ENCODE data around the gene ZSCAN21. TPM values are rescaled to one million over a fixed set of nuclear protein-coding genes. Genes with fewer than 3 reads are reported as not detected.

The ZSCAN21 gene
- total RNA-seq, 2 experiments from 2014 or later, result 2.0 to 2.7 TPM

GRCh38 chr7:100079024-100079560 lies 29.5 kb downstream of the ZSCAN21 start:
- Mint-ChIP-seq H3K27ac (peak overlapping the region; percentile 53), H3K4me3 (peak overlapping the region; percentile 52), H3K27me3 (no peaks in the 10 kb centered on the region), H3K9me3 (no peaks in the 10 kb centered on the region), H3K36me3 (ENCODE audit: low read depth) (peaks cover 66% of the 10 kb centered on the region), H3K4me1 (ENCODE audit: low read depth) (peaks cover 39% of the 10 kb centered on the region)
- no peak for TF ChIP-seq CTCF (IDR thresholded peaks at IDR 0.05)
- Histone ChIP-seq H3K27ac (ENCODE audit: low read depth in 1 of 2, low read length in 2 of 2) (no peak overlapping the region), H3K36me3 (ENCODE audit: insufficient read depth, low read length) (peaks cover 48% of the 10 kb centered on the region), H3K4me3 (ENCODE audit: low read length) (no peak overlapping the region), H3K4me1 (ENCODE audit: insufficient read depth, low read length) (peaks cover 36% of the 10 kb centered on the region), H3K9me3 (ENCODE audit: control insufficient read depth in 1 of 2, insufficient read depth in 1 of 2, low read length in 2 of 2) (no peaks in the 10 kb centered on the region), H3K27me3 (ENCODE audit: control insufficient read depth in 1 of 2, insufficient read depth in 2 of 2, low read length in 2 of 2) (no peaks in the 10 kb centered on the region)
- ChIA-PET POLR2A (interaction anchor here (0.6 kb wide), 1 partner anchor 146 kb away, joined by 3 read pairs; no protein-coding TSS in a partner anchor), CTCF (no interaction called here)
- ATAC-seq (ENCODE audit: poor library complexity), result no peak
- DNase-seq, result no peak
- intact Hi-C loops (cut with DNase I, micrococcal nuclease), result no loop called here

GRCh38 chr7:100080907-100081534 lies 31.4 kb downstream of the ZSCAN21 start:
- Mint-ChIP-seq H3K4me1 (ENCODE audit: low read depth) (peaks cover 39% of the 10 kb centered on the region), H3K9me3 (no peaks in the 10 kb centered on the region), H3K27ac (peak overlapping the region; percentile 83), H3K27me3 (no peaks in the 10 kb centered on the region), H3K36me3 (ENCODE audit: low read depth) (peaks cover 47% of the 10 kb centered on the region), H3K4me3 (peak overlapping the region; percentile 87)
- DNase-seq (no peak), ATAC-seq (ENCODE audit: poor library complexity) (peak; percentile 7)
- Histone ChIP-seq H3K27ac (ENCODE audit: low read depth in 1 of 2, low read length in 2 of 2) (peak overlapping the region; percentile 75 to 80), H3K27me3 (ENCODE audit: control insufficient read depth in 1 of 2, insufficient read depth in 2 of 2, low read length in 2 of 2) (no peaks in the 10 kb centered on the region), H3K9me3 (ENCODE audit: control insufficient read depth in 1 of 2, insufficient read depth in 1 of 2, low read length in 2 of 2) (no peaks in the 10 kb centered on the region), H3K36me3 (ENCODE audit: insufficient read depth, low read length) (peaks cover 29% of the 10 kb centered on the region), H3K4me3 (ENCODE audit: low read length) (peak overlapping the region; percentile 84), H3K4me1 (ENCODE audit: insufficient read depth, low read length) (peaks cover 36% of the 10 kb centered on the region)
- POLR2A ChIA-PET, result interaction anchor here (1.2 to 2.5 kb wide), 4 partner anchors 9 to 161 kb away, joined by 3 to 6 read pairs (median 5); partner anchors contain the start of genes MCM7, TRIM4 and ZSCAN21
- intact Hi-C loops (cut with DNase I, micrococcal nuclease), result loop anchor here (1.0 to 10.0 kb wide), 13 partner anchors 20 to 936 kb away; partner anchors contain the start of genes ZKSCAN1 (in 2 of the 2), ZSCAN21 (in 2 of the 2), AP4M1 (in 1 of the 2) and CNPY4 (in 1 of the 2)
- CTCF ChIA-PET, result interaction anchor here (0.8 to 1.5 kb wide), 3 partner anchors 9 to 137 kb away, joined by 3 to 4 read pairs (median 3); partner anchors contain the start of gene ZKSCAN1
- TF ChIP-seq CTCF (IDR thresholded peaks at IDR 0.05), result no peak

GRCh38 chr7:100081535-100082102 lies 32.0 kb downstream of the ZSCAN21 start, which contains the start of gene ZNF3:
TSS of gene ZNF3 (minus strand) at chr7:100081723. CDS start at chr7:100077357, 4,366 bp downstream.
- intact Hi-C loops (cut with DNase I, micrococcal nuclease), result loop anchor here (1.0 to 10.0 kb wide), 14 partner anchors 17 to 937 kb away; partner anchors contain the start of genes ZKSCAN1 (in 2 of the 2), ZSCAN21 (in 2 of the 2), AP4M1 (in 1 of the 2) and CNPY4 (in 1 of the 2)
- POLR2A ChIA-PET, result interaction anchor here (1.0 to 2.5 kb wide), 7 partner anchors 10 to 162 kb away, joined by 3 to 9 read pairs (median 5); partner anchors contain the start of genes MBLAC1, MCM7, TRIM4 and ZSCAN21
- peaks cover 39% of the 10 kb centered on the region for H3K4me1 Mint-ChIP-seq (ENCODE audit: low read depth)
- Histone ChIP-seq H3K4me1 (ENCODE audit: insufficient read depth, low read length) (peaks cover 36% of the 10 kb centered on the region), H3K36me3 (ENCODE audit: insufficient read depth, low read length) (peaks cover 24% of the 10 kb centered on the region), H3K4me3 (ENCODE audit: low read length) (peak within 1 kb of the TSS; percentile 84), H3K9me3 (ENCODE audit: control insufficient read depth in 1 of 2, insufficient read depth in 1 of 2, low read length in 2 of 2) (no peaks in the 10 kb centered on the region), H3K27ac (ENCODE audit: low read depth in 1 of 2, low read length in 2 of 2) (peak within 1 kb of the TSS; percentile 75 to 80), H3K27me3 (ENCODE audit: control insufficient read depth in 1 of 2, insufficient read depth in 2 of 2, low read length in 2 of 2) (no peaks in the 10 kb centered on the region)
- CTCF ChIA-PET, result interaction anchor here (0.8 to 3.1 kb wide), 6 partner anchors 8 to 136 kb away, joined by 3 to 14 read pairs (median 4); partner anchors contain the start of genes AP4M1, MCM7 and ZKSCAN1
- DNase-seq, result peak; percentile 92 to 99 (median 96)
- H3K27ac Mint-ChIP-seq, result peak within 1 kb of the TSS; percentile 83
- peaks cover 41% of the 10 kb centered on the region for H3K36me3 Mint-ChIP-seq (ENCODE audit: low read depth)
- H3K27me3 Mint-ChIP-seq, result no peaks in the 10 kb centered on the region
- TF ChIP-seq CTCF (IDR thresholded peaks at IDR 0.05), result peak; percentile 96
- H3K9me3 Mint-ChIP-seq, result no peaks in the 10 kb centered on the region
- ATAC-seq (ENCODE audit: poor library complexity), result peak; percentile 85
- H3K4me3 Mint-ChIP-seq, result peak within 1 kb of the TSS; percentile 90

All from CD4-positive, alpha-beta T cell (primary cell).